GM12873 (cell line): ENCODE results near the gene SMG9.

Experiments
- TF ChIP-seq, protein P1 (sequence below): IDR thresholded peaks from 2 replicates; pipeline ENCODE4 v1.5.1; 2012; ENCODE audit warnings: low read depth, mild to moderate bottlenecking, moderate library complexity, low read length, control low read depth; ENCODE audit not compliant: insufficient read depth; ENCODE audit errors: missing control alignments

Gene SMG9

DNA sequence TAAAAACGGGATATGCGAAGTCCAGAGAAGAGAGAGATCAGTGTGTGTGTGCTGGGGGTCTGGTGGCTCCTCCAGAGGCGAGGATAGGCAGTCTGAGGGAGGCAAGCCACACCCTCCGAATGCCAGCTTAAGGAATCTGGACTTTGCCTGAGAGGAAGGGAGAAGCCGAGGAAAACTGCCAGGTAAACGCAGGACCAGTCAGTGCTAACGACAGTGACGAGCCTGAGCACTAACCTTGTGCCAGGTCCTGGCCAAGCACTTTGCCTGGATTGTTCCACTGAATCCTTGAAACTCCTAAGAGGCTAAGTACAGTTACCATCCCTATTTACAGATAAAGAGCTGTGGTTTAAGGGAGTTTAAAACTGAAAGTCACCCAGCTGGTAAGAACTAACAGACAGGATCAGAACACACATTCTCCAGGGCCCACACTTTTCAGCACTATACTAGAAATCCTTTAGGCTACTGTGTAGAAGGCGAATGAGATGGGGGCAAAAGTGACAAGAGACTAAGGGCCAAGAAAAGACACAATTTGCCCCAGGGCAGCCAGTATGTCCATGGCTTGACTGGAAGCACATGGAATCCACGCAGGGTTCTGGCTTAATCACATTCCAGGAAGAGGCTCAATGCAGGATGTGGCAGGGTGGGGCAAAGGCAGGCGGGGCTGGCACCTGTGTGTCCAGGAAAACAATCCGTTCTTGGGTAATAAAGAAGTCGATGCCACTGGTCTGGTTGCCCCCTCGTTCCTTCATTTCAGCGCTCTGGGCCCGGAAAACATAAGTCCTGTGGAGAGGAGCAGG lies 15.1 kb downstream of the SMG9 start:
- TF ChIP-seq, protein P1, sequence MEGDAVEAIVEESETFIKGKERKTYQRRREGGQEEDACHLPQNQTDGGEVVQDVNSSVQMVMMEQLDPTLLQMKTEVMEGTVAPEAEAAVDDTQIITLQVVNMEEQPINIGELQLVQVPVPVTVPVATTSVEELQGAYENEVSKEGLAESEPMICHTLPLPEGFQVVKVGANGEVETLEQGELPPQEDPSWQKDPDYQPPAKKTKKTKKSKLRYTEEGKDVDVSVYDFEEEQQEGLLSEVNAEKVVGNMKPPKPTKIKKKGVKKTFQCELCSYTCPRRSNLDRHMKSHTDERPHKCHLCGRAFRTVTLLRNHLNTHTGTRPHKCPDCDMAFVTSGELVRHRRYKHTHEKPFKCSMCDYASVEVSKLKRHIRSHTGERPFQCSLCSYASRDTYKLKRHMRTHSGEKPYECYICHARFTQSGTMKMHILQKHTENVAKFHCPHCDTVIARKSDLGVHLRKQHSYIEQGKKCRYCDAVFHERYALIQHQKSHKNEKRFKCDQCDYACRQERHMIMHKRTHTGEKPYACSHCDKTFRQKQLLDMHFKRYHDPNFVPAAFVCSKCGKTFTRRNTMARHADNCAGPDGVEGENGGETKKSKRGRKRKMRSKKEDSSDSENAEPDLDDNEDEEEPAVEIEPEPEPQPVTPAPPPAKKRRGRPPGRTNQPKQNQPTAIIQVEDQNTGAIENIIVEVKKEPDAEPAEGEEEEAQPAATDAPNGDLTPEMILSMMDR, result no peak

DNA sequence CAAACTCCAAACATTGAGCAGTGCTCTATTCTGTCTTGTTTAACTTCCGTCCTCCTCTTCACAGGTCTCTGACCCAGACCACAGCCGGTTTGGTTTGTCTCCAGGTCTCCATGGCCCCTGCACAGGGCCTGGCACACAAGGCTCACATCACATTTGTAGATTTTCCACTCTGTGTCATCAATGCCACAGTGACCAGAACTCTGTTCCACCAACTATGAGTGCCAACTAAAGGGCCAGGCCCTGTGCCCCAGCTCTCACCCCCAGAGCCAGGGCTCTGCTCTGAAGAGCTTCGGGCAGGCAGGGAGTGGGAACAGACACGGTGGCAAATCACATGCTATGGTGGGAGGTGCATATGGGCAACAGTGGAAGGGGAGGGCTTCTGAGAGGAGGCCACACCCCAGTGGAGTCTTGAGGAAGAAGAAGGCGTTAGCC lies 16.0 kb downstream of the SMG9 start:
- TF ChIP-seq, protein P1, result no peak

DNA sequence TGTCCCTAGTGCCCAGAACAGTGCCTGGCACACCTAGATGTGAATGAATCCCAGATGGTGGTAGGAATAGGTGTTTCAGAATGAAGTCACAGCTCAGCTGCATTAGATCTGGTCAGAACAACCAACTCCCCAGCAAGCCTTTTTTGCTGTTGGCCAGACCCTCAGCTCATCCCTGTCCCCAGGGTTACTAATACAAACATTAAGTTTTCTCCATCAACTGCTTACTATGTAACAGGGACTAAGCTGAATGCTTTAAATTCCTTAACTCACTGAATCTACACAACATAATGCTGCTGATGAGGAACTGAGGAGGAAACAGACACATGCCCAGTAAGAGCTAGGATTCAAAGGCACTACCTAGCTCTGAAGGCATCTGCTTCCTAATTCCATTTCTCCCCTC lies 18.8 kb downstream of the SMG9 start:
- TF ChIP-seq, protein P1, result no peak

DNA sequence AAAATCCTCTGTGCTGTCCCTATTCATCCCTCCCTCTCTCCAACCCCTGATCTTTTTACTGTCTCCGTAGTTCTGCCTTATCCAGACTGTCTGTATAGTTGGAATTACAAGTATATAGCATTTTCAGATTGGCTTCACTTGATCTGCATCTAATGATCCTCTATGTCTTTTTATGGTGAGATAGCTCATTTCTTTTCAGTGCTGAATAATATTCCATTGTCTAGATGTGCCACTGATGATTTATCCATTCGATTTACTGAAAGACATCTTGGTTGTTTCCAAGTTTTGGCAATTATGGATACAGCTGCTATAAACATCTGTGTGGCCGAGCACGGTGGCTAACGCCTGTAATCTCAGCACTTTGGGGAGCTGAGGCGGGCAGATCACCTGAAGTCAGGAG lies 19.7 kb downstream of the SMG9 start:
- TF ChIP-seq, protein P1, result no peak

DNA sequence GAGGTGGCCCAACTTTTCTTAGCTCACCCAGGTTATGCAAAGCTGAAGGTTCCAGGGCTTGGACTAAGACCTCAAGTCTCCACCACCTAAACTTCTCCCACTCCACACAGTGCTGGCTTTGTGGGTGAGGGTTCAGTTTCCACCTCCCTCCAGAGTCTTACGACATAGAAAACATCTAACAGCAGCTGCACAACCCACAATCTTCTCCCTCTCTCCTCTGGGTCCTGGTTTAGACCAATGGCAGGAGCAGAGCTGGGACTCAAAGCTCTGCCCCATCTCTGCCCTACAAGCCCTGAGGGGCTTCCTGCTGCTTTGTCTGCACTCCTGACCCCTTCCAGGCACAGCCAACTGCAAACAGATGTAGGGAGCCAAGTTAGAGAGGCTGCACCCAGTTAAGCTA lies 22.9 kb downstream of the SMG9 start:
- TF ChIP-seq, protein P1, result no peak

DNA sequence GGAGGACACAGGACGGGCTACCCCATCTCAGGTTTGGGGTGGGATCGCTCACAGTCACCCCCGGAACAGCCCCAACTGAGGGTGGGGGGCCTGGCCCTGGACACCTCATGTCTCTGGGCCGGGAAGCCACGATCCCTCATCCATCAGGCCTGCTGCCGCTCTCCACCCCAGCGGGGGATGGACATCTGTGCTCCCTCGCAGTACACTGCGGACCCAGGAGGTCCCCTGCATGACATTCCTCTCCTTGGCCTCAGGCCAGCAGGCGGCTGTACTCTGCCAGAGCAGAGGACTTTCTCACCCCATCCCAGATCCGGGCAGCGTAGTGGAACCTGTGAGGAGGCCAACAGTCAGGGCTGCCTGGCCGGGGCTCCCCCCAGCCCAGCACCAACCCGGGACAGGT lies 23.4 kb downstream of the SMG9 start:
- TF ChIP-seq, protein P1, result no peak

DNA sequence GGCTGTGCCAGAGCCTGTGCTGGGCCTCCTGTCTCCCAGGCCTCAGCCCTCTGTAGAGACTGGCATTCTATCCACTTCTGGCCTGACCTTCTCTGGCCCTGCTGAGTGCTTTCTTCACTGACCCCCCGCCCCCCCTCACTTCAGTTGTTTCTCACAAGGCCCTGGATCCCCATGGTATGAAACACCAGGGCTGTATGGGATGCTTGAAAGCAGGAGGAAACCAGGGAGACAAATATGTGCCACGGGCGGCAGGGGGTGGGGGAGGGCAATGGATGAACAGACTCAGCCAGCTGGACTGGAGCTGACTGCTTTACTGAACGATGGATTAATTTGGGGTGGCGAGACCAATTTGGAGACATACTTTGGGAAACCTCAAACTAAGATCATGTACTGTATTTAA lies 24.8 kb downstream of the SMG9 start:
- TF ChIP-seq, protein P1, result no peak

DNA sequence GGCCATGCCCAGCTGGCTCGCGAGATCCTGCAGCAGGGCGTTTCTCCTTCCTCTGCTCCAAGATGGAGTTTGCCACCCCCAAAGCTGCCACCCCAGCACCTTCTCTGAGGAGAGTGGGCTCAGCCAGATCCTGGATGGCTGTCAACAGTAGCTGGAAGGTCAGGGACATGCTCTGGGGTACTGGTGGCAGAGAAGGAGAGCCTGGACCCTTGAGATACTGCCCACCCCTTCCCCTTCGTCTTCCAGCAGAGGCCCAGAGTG lies 27.2 kb downstream of the SMG9 start:
- TF ChIP-seq, protein P1, result no peak
